AG09309 (cell line): ENCODE data around the gene EXOC2.

ENCODE experiments used
- DNase-seq: peaks from one replicate; pipeline ENCODE4 v3.0.0-alpha.2; 2010; ENCODE audit warnings: low read depth
- H3K4me3 ChIP-seq: 2 replicates; pipeline ENCODE4 v1.5.1; 2011; ENCODE audit warnings: mild to moderate bottlenecking, low read depth, low read length, moderate library complexity; ENCODE audit not compliant: control insufficient read depth
- TF ChIP-seq, protein P1 (sequence below): IDR thresholded peaks from 2 replicates; pipeline ENCODE4 v1.5.1; 2011; ENCODE audit warnings: mild to moderate bottlenecking, low read depth, low read length, inconsistent platforms; ENCODE audit not compliant: insufficient read depth, control insufficient read depth; ENCODE audit errors: missing control alignments

Gene EXOC2

DNA sequence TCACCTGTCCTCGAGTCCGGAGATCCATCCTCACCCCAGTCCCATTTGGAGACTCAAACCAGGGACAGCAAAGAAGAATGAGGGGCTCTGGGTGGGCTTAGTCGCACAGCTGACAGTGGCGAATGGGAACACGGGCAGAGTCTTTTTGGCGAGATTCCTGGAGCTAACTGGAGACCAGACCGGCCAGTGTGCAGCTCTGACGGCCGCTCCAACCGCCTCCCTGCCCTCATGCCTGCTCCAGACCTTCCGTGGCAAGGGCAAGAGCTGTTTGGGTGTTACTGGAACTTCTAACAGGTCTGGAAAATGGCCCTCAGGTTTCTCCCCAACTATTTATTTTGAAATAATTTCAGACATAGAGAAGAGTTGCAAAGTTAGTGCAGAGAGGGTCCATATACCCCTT lies 225.8 kb downstream of the EXOC2 start:
- no peak overlapping the region for H3K4me3 ChIP-seq
- no peak for DNase-seq
- TF ChIP-seq, protein P1, sequence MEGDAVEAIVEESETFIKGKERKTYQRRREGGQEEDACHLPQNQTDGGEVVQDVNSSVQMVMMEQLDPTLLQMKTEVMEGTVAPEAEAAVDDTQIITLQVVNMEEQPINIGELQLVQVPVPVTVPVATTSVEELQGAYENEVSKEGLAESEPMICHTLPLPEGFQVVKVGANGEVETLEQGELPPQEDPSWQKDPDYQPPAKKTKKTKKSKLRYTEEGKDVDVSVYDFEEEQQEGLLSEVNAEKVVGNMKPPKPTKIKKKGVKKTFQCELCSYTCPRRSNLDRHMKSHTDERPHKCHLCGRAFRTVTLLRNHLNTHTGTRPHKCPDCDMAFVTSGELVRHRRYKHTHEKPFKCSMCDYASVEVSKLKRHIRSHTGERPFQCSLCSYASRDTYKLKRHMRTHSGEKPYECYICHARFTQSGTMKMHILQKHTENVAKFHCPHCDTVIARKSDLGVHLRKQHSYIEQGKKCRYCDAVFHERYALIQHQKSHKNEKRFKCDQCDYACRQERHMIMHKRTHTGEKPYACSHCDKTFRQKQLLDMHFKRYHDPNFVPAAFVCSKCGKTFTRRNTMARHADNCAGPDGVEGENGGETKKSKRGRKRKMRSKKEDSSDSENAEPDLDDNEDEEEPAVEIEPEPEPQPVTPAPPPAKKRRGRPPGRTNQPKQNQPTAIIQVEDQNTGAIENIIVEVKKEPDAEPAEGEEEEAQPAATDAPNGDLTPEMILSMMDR, result no peak

DNA sequence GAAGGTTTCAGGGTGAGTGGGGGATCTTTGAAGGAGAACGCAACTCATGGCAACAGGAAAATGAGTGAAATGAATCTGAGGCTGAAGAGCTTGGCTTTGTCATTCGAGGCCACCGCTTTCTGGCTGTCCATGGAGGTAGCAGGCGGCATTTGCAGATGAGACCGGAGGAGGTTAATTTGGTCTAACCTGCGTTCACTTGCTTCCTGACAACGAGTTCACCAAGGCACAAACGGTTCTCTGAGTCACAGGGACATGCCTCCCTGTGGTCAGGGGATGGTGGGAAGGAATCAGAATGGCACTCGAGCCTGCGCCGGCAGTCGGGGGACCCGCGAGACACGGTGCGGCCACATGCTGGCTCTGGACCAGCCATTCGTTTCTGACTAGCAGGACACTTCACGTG lies 226.4 kb downstream of the EXOC2 start:
- DNase-seq, result no peak

GRCh38 chr6:465531-466348 lies 227.2 kb downstream of the EXOC2 start:
- TF ChIP-seq, protein P1, result no peak
- no peak overlapping the region for H3K4me3 ChIP-seq
- no peak for DNase-seq

More for the DNA sequence above, 226.4 kb downstream of the EXOC2 start:
- H3K4me3 ChIP-seq, result no peak overlapping the region
- TF ChIP-seq, protein P1, result no peak

DNA sequence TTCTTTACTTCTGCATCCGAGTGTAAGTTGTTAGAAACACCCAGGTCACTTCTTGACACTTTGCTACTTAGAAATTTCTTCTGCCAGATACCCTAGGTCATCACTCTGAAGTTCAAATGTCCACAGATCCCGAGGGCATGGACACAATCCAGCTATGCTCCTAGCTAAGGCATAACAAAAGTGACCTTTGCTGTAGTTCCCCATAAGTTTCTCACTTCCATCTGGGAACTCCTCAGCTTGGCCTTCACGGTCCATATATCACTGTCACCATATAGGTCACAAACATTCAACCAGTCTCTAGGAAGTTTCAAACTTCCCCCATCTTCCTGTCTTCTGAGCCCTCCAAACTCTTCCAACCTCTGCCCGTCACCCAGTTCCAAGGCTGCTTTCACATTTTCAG lies 236.1 kb downstream of the EXOC2 start:
- TF ChIP-seq, protein P1, result no peak
- no peak overlapping the region for H3K4me3 ChIP-seq
- DNase-seq, result no peak

DNA sequence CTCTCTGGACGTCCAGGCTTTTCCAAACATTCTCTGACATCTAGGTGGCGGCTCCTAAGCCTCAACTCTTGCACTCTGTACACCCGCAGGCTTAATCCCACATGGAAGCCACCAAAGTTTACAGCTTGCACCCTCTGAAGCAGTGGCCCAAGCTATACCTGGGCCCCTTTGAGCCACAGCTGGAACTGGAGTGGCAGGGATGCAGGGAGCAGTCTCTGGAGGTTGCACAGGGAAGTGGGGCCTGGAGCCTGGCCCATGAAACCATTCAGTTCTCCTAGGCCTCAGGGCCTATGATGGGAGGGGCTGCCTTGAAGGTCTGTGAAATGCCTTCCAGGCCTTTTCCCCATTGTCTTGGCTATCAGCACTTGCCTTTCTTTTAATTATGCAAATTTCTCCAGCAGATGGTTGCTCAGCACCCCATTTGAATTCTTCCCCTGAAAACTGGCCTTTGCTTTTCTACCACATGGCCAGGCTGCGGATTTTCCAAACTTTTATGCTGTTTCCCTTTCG lies 236.5 kb downstream of the EXOC2 start:
- no peak overlapping the region for H3K4me3 ChIP-seq
- TF ChIP-seq, protein P1, result no peak
- no peak for DNase-seq

DNA sequence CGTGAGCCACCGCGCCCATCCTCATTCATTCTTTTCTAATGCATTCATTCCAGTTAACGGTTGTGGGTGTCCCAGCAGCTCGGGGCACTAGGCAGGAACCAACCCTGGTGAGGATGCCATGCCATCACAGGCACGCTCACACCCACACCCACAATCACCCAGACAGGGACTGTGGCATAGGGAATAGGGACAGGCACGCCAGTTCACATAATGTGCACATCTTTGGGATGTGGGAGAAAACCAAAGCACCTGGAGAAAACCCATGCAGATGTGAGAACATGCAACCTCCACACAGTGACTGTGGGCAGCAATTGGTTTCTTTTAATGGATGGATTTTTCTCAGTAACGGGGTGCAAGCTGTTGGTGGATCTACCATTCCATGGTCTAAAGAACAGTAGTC lies 237.1 kb downstream of the EXOC2 start:
- TF ChIP-seq, protein P1, result no peak
- H3K4me3 ChIP-seq, result no peak overlapping the region
- no peak for DNase-seq
